Liver (tissue), 3 donors: Measurements from ENCODE around the gene FAM228B.

Source experiments
- RAD21 ChIP-seq, 2 donors: IDR thresholded peaks; 2 replicates each; pipeline ENCODE4 v1.6.1; 2016; ENCODE audit warnings: antibody characterized with exemption in 2 of 2, mild to moderate bottlenecking in 2 of 2
- TF ChIP-seq, protein P1 (sequence below): fragments of 150-350 bp; IDR thresholded peaks from 2 replicates; pipeline ENCODE4 v1.5.1; 2017; ENCODE audit warnings: improper control_type of control experiment, low read depth, low read length; ENCODE audit not compliant: missing input control
- TF ChIP-seq, protein P2 (sequence below): IDR thresholded peaks from 2 replicates; pipeline ENCODE4 v1.6.1; 2016; ENCODE audit warnings: antibody characterized with exemption, mild to moderate bottlenecking
- donor health status: healthy.
- donor health status: healthy.

DNA sequence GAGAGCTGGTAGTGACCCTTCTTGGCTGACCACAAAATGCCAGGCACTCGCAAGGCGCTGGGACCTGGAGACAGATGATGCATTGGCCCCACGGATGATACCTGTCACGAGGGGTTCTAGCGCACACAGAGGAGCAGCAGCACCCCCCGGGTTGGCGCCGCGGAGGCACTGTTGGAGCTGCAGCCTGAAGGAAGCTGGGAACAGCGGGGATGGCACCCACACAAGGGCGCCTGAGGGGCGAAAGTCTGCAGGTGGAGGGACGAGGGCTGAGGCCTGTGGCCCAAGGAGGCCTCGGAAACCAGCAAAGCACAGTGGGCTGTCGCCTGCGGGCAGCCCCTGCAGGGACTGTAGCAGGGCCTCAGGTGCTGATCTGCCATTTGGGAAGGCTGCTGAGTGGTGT is 85.2 kb downstream of the FAM228B start:
- TF ChIP-seq, protein P1, sequence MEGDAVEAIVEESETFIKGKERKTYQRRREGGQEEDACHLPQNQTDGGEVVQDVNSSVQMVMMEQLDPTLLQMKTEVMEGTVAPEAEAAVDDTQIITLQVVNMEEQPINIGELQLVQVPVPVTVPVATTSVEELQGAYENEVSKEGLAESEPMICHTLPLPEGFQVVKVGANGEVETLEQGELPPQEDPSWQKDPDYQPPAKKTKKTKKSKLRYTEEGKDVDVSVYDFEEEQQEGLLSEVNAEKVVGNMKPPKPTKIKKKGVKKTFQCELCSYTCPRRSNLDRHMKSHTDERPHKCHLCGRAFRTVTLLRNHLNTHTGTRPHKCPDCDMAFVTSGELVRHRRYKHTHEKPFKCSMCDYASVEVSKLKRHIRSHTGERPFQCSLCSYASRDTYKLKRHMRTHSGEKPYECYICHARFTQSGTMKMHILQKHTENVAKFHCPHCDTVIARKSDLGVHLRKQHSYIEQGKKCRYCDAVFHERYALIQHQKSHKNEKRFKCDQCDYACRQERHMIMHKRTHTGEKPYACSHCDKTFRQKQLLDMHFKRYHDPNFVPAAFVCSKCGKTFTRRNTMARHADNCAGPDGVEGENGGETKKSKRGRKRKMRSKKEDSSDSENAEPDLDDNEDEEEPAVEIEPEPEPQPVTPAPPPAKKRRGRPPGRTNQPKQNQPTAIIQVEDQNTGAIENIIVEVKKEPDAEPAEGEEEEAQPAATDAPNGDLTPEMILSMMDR = no peak
- TF ChIP-seq RAD21 (IDR thresholded peaks at IDR 0.05) = no peak
- TF ChIP-seq, protein P2, sequence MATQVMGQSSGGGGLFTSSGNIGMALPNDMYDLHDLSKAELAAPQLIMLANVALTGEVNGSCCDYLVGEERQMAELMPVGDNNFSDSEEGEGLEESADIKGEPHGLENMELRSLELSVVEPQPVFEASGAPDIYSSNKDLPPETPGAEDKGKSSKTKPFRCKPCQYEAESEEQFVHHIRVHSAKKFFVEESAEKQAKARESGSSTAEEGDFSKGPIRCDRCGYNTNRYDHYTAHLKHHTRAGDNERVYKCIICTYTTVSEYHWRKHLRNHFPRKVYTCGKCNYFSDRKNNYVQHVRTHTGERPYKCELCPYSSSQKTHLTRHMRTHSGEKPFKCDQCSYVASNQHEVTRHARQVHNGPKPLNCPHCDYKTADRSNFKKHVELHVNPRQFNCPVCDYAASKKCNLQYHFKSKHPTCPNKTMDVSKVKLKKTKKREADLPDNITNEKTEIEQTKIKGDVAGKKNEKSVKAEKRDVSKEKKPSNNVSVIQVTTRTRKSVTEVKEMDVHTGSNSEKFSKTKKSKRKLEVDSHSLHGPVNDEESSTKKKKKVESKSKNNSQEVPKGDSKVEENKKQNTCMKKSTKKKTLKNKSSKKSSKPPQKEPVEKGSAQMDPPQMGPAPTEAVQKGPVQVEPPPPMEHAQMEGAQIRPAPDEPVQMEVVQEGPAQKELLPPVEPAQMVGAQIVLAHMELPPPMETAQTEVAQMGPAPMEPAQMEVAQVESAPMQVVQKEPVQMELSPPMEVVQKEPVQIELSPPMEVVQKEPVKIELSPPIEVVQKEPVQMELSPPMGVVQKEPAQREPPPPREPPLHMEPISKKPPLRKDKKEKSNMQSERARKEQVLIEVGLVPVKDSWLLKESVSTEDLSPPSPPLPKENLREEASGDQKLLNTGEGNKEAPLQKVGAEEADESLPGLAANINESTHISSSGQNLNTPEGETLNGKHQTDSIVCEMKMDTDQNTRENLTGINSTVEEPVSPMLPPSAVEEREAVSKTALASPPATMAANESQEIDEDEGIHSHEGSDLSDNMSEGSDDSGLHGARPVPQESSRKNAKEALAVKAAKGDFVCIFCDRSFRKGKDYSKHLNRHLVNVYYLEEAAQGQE = no peak
